HepG2 (cell line): ENCODE data around the gene PRRT1. TPM values are rescaled to one million over a fixed set of nuclear protein-coding genes. Genes with fewer than 3 reads are reported as not detected.

Experiments used
- ATAC-seq: fragments of 200-7000 bp; cut with Tn5 transposase; 3 replicates; pipeline ENCODE4 v1.9.1; 2020; ENCODE audit warnings: mild to moderate bottlenecking, moderate library complexity
- BruUV-seq: library from RNA; stranded (reverse); fragments of 400-500 nt; replicated peaks from 2 replicates; lab custom pipeline; 2021; lab: Mats Ljungman, UMichigan
- CTCF ChIA-PET: fragments of 300-600 bp; formaldehyde crosslinking; extraction: SDS; loops from one replicate; lab custom pipeline; 2021; ENCODE audit warnings: low total read pairs, inconsistent platforms, low intra/inter-chr PET ratio; lab: Yijun Ruan, JAX
- POLR2A ChIA-PET: fragments of 350-600 bp; sonication (Branson Sonifier 250); formaldehyde crosslinking; loops from one replicate; lab custom pipeline; 2020; ENCODE audit warnings: antibody characterized with exemption, inconsistent platforms; lab: Yijun Ruan, JAX
- DNase-seq: peaks from one replicate; pipeline ENCODE4 v3.0.0-alpha.2; 2015; ENCODE audit warnings: low spot score
- FAIRE-seq: peaks from 3 replicates; lab custom pipeline; 2011; peaks lifted over from hg19 to GRCh38; lab: Jason Lieb, UNC
- H2AFZ ChIP-seq: one replicate; pipeline ENCODE4 v1.6.1; 2011; ENCODE audit warnings: low read length, inconsistent platforms
- H3K27ac ChIP-seq: fragments of 300-600 bp; 3 replicates; pipeline ENCODE4 v1.8.0; 2011; ENCODE audit warnings: mixed run types, mild to moderate bottlenecking, mixed read lengths, low read length, inconsistent platforms; ENCODE audit not compliant: insufficient read depth; ENCODE audit errors: extremely low read length
- H3K27me3 ChIP-seq, 2 experiments: fragments of 200-600 bp in 1 of 2; 2 replicates in 1 of 2; 3 replicates in 1 of 2; pipeline versions ENCODE4 v1.6.0 to v1.8.0; 2011; ENCODE audit warnings: low read length in 2 of 2, mild to moderate bottlenecking in 2 of 2, moderate library complexity in 2 of 2, inconsistent platforms in 1 of 2; ENCODE audit not compliant: insufficient read depth in 2 of 2, control insufficient read depth in 1 of 2
- H3K36me3 ChIP-seq, 2 experiments: fragments of 200-600 bp in 1 of 2; replicated peaks in 1 of 2; 2 replicates in 1 of 2; 3 replicates in 1 of 2; pipeline versions ENCODE4 v1.5.1 to v1.8.0; 2011; ENCODE audit warnings: low read length in 2 of 2, inconsistent platforms in 1 of 2; ENCODE audit not compliant: insufficient read depth in 2 of 2, control insufficient read depth in 1 of 2
- H3K4me1 ChIP-seq: 2 replicates; pipeline ENCODE4 v1.5.1; 2012; ENCODE audit warnings: low read length, inconsistent platforms; ENCODE audit not compliant: insufficient read depth
- H3K4me2 ChIP-seq: 2 replicates; pipeline ENCODE4 v1.6.0; 2011; ENCODE audit warnings: low read depth, low read length, inconsistent platforms
- H3K4me3 ChIP-seq, 3 experiments: fragments of 200-600 bp in 1 of 3; sonication (generic), shearing (Covaris generic) in 1 of 3; replicated peaks in 1 of 3; 2 replicates each; pipeline ENCODE4 v1.5.1; 2011 to 2016; ENCODE audit warnings: low read length in 3 of 3, inconsistent platforms in 2 of 3, low read depth in 2 of 3, mild to moderate bottlenecking in 2 of 3, control low read depth in 1 of 3, mixed read lengths in 1 of 3; ENCODE audit not compliant: insufficient read depth in 1 of 3
- H3K79me2 ChIP-seq: one replicate; pipeline ENCODE4 v1.6.1; 2011; ENCODE audit warnings: low read length, inconsistent platforms; ENCODE audit not compliant: insufficient read depth
- H3K9ac ChIP-seq: 2 replicates; pipeline ENCODE4 v1.6.0; 2011; ENCODE audit warnings: mild to moderate bottlenecking, low read depth, low read length, inconsistent platforms; ENCODE audit not compliant: insufficient read depth
- H3K9me3 ChIP-seq: 2 replicates; pipeline ENCODE4 v1.5.1; 2012; ENCODE audit warnings: mild to moderate bottlenecking, low read length
- H4K20me1 ChIP-seq: 2 replicates; pipeline ENCODE4 v1.6.0; 2011; ENCODE audit warnings: inconsistent platforms, mild to moderate bottlenecking, low read length, moderate library complexity; ENCODE audit not compliant: insufficient read depth
- BORCS8-MEF2B ChIP-seq: sonication (generic); formaldehyde crosslinking; IDR thresholded peaks from 2 replicates; pipeline ENCODE4 v1.8.0; 2022; ENCODE audit warnings: mild to moderate bottlenecking, missing genetic modification reagents
- EEA1 ChIP-seq: sonication (generic); formaldehyde crosslinking; IDR thresholded peaks from 2 replicates; pipeline ENCODE4 v1.5.1; 2020; ENCODE audit warnings: mild to moderate bottlenecking, missing genetic modification reagents, borderline replicate concordance
- ETV5 ChIP-seq: IDR thresholded peaks from 2 replicates; pipeline ENCODE4 v1.6.1; 2018; ENCODE audit warnings: missing biosample characterization, missing genetic modification reagents, inconsistent platforms, borderline replicate concordance
- FOXA1 ChIP-seq, 2 experiments: fragments of 450-650 bp in 1 of 2; sonication (generic) in 1 of 2; formaldehyde crosslinking in 1 of 2; IDR thresholded peaks; 2 replicates each; pipeline versions ENCODE4 v1.4.0 to v1.6.1; 2016 to 2020; ENCODE audit warnings: missing genetic modification reagents in 1 of 2
- GABPA ChIP-seq, 2 experiments: IDR thresholded peaks; 2 replicates each; pipeline ENCODE4 v1.6.1; 2011 to 2016; ENCODE audit warnings: low read depth in 2 of 2, low read length in 1 of 2, missing biosample characterization in 1 of 2, missing genetic modification characterization in 1 of 2
- GATAD1 ChIP-seq: IDR thresholded peaks from 2 replicates; pipeline ENCODE4 v1.6.1; 2016; ENCODE audit warnings: missing genetic modification reagents, missing compliant biosample characterization
- GATAD2A ChIP-seq: IDR thresholded peaks from 2 replicates; pipeline ENCODE4 v1.6.1; 2016
- HMG20A ChIP-seq: IDR thresholded peaks from 2 replicates; pipeline ENCODE4 v1.6.1; 2016; ENCODE audit warnings: borderline replicate concordance
- KAT8 ChIP-seq: IDR thresholded peaks from 2 replicates; pipeline ENCODE4 v1.6.1; 2016; ENCODE audit warnings: missing genetic modification reagents, missing compliant biosample characterization
- KDM2A ChIP-seq: sonication (generic); formaldehyde crosslinking; IDR thresholded peaks from 2 replicates; pipeline ENCODE4 v1.4.0; 2020; ENCODE audit warnings: low read depth, missing genetic modification reagents, borderline replicate concordance
- KDM5A ChIP-seq: fragments of 200-600 bp; sonication (generic); IDR thresholded peaks from 2 replicates; pipeline ENCODE4 v1.7.0; 2018; ENCODE audit warnings: antibody characterized with exemption, mild to moderate bottlenecking, low read length, borderline replicate concordance
- KLF9 ChIP-seq: IDR thresholded peaks from 2 replicates; pipeline ENCODE4 v1.6.1; 2016; ENCODE audit warnings: low read depth
- MAFG ChIP-seq: sonication (generic); formaldehyde crosslinking; IDR thresholded peaks from 2 replicates; pipeline ENCODE4 v1.5.1; 2020; ENCODE audit warnings: mild to moderate bottlenecking, missing genetic modification reagents
- NR2C2 ChIP-seq: sonication (generic); formaldehyde crosslinking; IDR thresholded peaks from 2 replicates; pipeline ENCODE4 v1.4.0; 2020; ENCODE audit warnings: missing genetic modification reagents, mild to moderate bottlenecking, moderate library complexity, borderline replicate concordance
- SP1 ChIP-seq, 2 experiments: fragments of 450-650 bp in 1 of 2; sonication (generic) in 1 of 2; formaldehyde crosslinking in 1 of 2; IDR thresholded peaks; 2 replicates each; pipeline versions ENCODE4 v1.4.0 to v1.6.1; 2016 to 2020; ENCODE audit warnings: missing genetic modification reagents in 1 of 2
- ZFP37 ChIP-seq: sonication (generic); formaldehyde crosslinking; IDR thresholded peaks from 2 replicates; pipeline ENCODE4 v1.4.0; 2020; ENCODE audit warnings: missing genetic modification reagents, borderline replicate concordance
- ZFP90 ChIP-seq: sonication (generic); formaldehyde crosslinking; IDR thresholded peaks from 2 replicates; pipeline ENCODE4 v1.8.0; 2022; ENCODE audit warnings: missing genetic modification reagents, mild to moderate bottlenecking, inconsistent platforms, borderline replicate concordance
- ZNF331 ChIP-seq: sonication (generic); formaldehyde crosslinking; IDR thresholded peaks from 2 replicates; pipeline ENCODE4 v1.4.0; 2020; ENCODE audit warnings: missing genetic modification reagents
- ZNF7 ChIP-seq: IDR thresholded peaks from 2 replicates; pipeline ENCODE4 v1.6.1; 2016; ENCODE audit warnings: missing biosample characterization, missing genetic modification reagents
- WGBS: methylation state at CpG from one replicate; pipeline ENCODE4 v1.1.6; 2017; ENCODE audit warnings: low lambda C conversion rate; 5-methylcytosine and 5-hydroxymethylcytosine counted together
- in situ Hi-C: cut with HindIII; loops from 2 replicates; pipeline ENCODE4 v1.10.0; 2017; ENCODE audit warnings: low pct_unique_long_range_greater_than_20kb; ENCODE audit not compliant: extremely low pct_ligation_motif_present
- intact Hi-C: fragments of 100-400 bp; cut with micrococcal nuclease; formaldehyde crosslinking; loops from one replicate; pipeline ENCODE4 v1.10.0; 2022; ENCODE audit not compliant: unreplicated experiment
- polyA plus RNA-seq, 8 experiments: library from polyadenylated mRNA; depleted of rRNA in 3 of 8; stranded (reverse) in 7 of 8; unstranded in 1 of 8; fragments of >200 nt; fragmentation: Illumina TruSeq in 4 of 8; extraction: Trizol in 4 of 8; gene quantifications; 2 replicates each; pipeline versions ENCODE4 v1.2.1 to v1.2.3, GENCODE V29; 2011 to 2016; ENCODE audit warnings: low read depth in 4 of 8, missing spikeins in 1 of 8, mixed read lengths in 1 of 8; ENCODE audit not compliant: insufficient read depth in 1 of 8
- total RNA-seq, 5 experiments: library from RNA; depleted of rRNA; stranded (reverse); fragments of >200 nt; fragmentation: Illumina TruSeq; extraction: Trizol; gene quantifications; 2 replicates each; pipeline ENCODE4 v1.2.3, GENCODE V29; 2016; ENCODE audit warnings: low read depth in 1 of 5
- TF ChIP-seq, protein P1 (sequence below): sonication (generic); formaldehyde crosslinking; IDR thresholded peaks from 2 replicates; pipeline ENCODE4 v1.4.0; 2020; ENCODE audit warnings: missing genetic modification reagents, borderline replicate concordance
- TF ChIP-seq, protein P2 (sequence below): IDR thresholded peaks from 2 replicates; pipeline ENCODE4 v1.6.1; 2016; ENCODE audit warnings: missing compliant biosample characterization, missing genetic modification reagents, borderline replicate concordance

The PRRT1 gene
- total and polyA plus RNA-seq, 2 of the 13 experiments (the other 11 are each of a cell fraction or from before 2014, with no cell fraction given) = 0.64 to 1.4 TPM

DNA sequence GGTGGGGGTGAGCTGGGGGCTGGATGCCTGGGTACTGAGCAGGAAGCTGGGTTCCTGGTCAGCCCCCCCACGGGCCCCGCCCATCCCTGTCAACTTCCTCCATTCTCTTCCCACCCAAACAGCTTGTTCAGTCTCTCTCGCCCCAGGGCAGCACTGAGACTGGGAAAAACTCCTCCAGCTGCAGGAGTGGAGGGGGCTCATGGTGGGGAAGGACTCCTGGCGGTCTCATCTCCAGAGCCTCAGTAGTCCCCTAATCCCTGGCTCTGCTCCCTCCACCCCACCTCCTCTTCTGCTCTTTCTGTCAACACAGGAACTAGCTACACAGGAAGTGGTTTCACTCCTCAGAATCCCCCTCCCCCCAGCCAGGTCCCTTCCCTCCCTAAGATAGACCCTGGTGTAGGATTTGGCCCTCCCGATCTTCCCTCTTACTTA, 40.9 kb upstream of the PRRT1 start, which contains the start of gene GPSM3:
GPSM3 (minus strand) TSS at position 36 of the 432 bp plus-strand sequence. CDS start 130 bp downstream, outside the sequence.
- FAIRE-seq = no peak
- Histone ChIP-seq H3K79me2 (peaks cover 15% of the 10 kb centered on the region), H3K4me1 (peaks cover 63% of the 10 kb centered on the region), H3K9me3 (no peaks in the 10 kb centered on the region), H3K27me3 (no peaks in the 10 kb centered on the region; a peak in 1 of 5 replicates), H3K4me3 (peak within 1 kb of the TSS in 1 of 3 experiments; percentile 93; a peak in 1 of 6 replicates), H3K36me3 (peaks cover 2 to 4% of the 10 kb centered on the region in 2 experiments; a peak in 3 of 5 replicates), H4K20me1 (no peaks in the 10 kb centered on the region), H3K27ac (no peak within 1 kb of the TSS), H2AFZ (no peak within 1 kb of the TSS), H3K9ac (no peak within 1 kb of the TSS), H3K4me2 (peak within 1 kb of the TSS; percentile 95)
- intact Hi-C loops (no loop called here), in situ Hi-C loops (loop anchor here (5.0 kb wide), 1 partner anchor 780 kb away; no protein-coding TSS in a partner anchor)
- no peak for DNase-seq
- CTCF ChIA-PET = no interaction called here
- BruUV-seq = no TSS peak
- POLR2A ChIA-PET = interaction anchor here (1.2 to 1.3 kb wide), 3 partner anchors 10 to 780 kb away, joined by 6 to 8 read pairs (median 7); partner anchors contain the start of gene AGPAT1
- ATAC-seq = no peak
- 78% methylated on average over 5 of the region's 5 CpGs for WGBS
- TF ChIP-seq FOXA1 (IDR thresholded peaks at IDR 0.05) (no peak), FOXA1 (CRISPR knock-in tag; IDR thresholded peaks at IDR 0.05) (peak; percentile 28; the same call in 1 of the 2 replicates), GATAD1 (CRISPR knock-in tag) (0 out of 2 replicates have a peak, but pooled peaks have one; percentile 19), SP1 (IDR thresholded peaks at IDR 0.05) (no peak), SP1 (CRISPR knock-in tag; IDR thresholded peaks at IDR 0.05) (no peak), HMG20A (no peak), MAFG (CRISPR knock-in tag) (no peak), ZNF7 (CRISPR knock-in tag) (no peak), EEA1 (CRISPR knock-in tag) (no peak), ZFP37 (CRISPR knock-in tag) (no peak), KDM5A (no peak), NR2C2 (CRISPR knock-in tag) (peak; percentile 43; the same call in 1 of the 2 replicates), GATAD2A (CRISPR knock-in tag) (no peak), KLF9 (no peak), ZNF331 (CRISPR knock-in tag) (0 out of 2 replicates have a peak, but pooled peaks have one; percentile 16), KDM2A (CRISPR knock-in tag) (0 out of 2 replicates have a peak, but pooled peaks have one; percentile 17), ZFP90 (CRISPR knock-in tag) (no peak), KAT8 (CRISPR knock-in tag) (0 out of 2 replicates have a peak, but pooled peaks have one; percentile 20), BORCS8-MEF2B (CRISPR knock-in tag) (no peak), GABPA (IDR thresholded peaks at IDR 0.05; ENCODE audit: low read depth, low read length) (no peak), GABPA (CRISPR knock-in tag; IDR thresholded peaks at IDR 0.05; ENCODE audit: low read depth) (peak; percentile 87), ETV5 (peak; percentile 40; the same call in 1 of the 2 replicates)
- TF ChIP-seq, protein P1, sequence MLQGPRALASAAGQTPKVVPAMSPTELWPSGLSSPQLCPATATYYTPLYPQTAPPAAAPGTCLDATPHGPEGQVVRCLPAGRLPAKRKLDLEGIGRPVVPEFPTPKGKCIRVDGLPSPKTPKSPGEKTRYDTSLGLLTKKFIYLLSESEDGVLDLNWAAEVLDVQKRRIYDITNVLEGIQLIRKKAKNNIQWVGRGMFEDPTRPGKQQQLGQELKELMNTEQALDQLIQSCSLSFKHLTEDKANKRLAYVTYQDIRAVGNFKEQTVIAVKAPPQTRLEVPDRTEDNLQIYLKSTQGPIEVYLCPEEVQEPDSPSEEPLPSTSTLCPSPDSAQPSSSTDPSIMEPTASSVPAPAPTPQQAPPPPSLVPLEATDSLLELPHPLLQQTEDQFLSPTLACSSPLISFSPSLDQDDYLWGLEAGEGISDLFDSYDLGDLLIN (CRISPR knock-in tag) = no peak
- TF ChIP-seq, protein P2, sequence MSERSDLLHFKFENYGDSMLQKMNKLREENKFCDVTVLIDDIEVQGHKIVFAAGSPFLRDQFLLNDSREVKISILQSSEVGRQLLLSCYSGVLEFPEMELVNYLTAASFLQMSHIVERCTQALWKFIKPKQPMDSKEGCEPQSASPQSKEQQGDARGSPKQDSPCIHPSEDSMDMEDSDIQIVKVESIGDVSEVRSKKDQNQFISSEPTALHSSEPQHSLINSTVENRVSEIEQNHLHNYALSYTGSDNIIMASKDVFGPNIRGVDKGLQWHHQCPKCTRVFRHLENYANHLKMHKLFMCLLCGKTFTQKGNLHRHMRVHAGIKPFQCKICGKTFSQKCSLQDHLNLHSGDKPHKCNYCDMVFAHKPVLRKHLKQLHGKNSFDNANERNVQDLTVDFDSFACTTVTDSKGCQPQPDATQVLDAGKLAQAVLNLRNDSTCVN = peak; percentile 32; the same call in 1 of the 2 replicates
